Inflammatory macrophage (primary cell): ENCODE data around the gene KRTAP22-1.

Experiments
- DNase-seq, 2 donors: peaks; one replicate each; pipeline ENCODE4 v3.0.0-alpha.2; 2020 to 2022
- total RNA-seq, 18 experiments: gene quantifications; one replicate each; lab custom pipeline; 2026; ENCODE audit warnings: mixed read lengths in 6 of 18, inconsistent platforms in 2 of 18; lab: John Stamatoyannopoulos, UW

KRTAP22-1 gene
- total RNA-seq: 0 reads per million in 18 experiments

- no peak for DNase-seq
Observed at GRCh38 chr21:30600787-30601186, at the start of gene KRTAP22-1. Gene KRTAP22-1, plus strand, starts transcription at chr21:30601087.

DNA sequence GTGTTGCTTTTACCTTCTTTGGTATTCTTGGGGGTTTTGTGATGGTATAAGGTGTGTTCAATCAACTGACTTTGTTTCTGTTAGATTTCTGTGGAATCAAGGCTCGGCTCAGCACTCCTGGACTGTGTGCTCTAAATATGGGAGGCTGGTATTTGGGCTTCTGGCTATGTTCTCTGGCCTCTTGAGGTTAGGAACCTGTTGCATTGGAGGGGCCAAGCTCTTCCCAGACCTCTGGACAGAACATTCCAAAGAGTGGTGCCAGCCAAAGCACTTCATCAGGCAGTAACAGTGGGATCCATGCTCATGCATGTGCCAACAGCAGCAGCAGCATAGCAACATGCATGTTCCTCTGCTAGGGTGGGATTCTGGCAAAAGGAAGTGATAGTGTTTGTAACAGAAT is 48.1 kb upstream of the KRTAP22-1 start:
- DNase-seq: no peak

DNA sequence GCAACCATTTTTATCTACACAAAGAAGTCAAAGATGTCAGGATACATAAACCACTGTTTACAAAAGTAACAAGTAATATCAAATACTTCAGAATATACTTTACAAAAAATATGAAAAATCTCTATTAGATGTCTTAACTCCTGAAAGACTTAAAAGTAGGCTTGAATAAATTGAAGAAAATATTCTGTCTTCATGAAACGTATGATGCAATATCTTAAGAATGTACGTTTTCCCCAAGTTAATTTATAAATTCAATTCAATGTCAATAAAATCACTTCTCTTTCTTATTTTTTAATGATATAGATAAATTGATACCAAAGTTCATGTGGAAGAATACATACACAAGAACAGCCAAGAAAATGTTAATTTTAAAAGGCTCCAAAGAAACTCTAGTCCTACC is 45.8 kb upstream of the KRTAP22-1 start:
- no peak for DNase-seq

GRCh38 chr21:30561264-30561895 is 39.5 kb upstream of the KRTAP22-1 start, which contains the start of gene KRTAP19-7:
Gene KRTAP19-7, minus strand, starts transcription at chr21:30561314. Its CDS starts 25 bp downstream, at chr21:30561289.
- DNase-seq: no peak

DNA sequence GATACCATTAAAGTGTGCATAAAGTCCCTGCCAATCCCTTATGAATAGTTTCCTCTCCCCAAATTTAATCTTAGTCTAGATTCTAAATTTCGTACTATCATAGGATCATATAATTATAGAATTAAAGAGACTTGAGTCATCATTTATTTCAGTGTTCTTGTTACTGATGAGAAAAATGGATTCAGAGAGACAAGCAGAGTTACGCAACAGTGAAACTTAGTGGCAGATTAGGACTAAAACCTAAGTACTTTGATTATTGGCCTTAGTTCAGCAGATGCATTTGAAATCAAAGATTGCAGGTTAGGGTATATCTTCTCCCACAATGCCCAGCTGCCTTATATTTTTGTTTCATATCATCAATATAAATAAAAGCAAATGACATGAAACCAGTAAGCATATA is 38.9 kb upstream of the KRTAP22-1 start:
- no peak for DNase-seq

GRCh38 chr21:30563072-30563471 is 37.8 kb upstream of the KRTAP22-1 start:
- DNase-seq: no peak

GRCh38 chr21:30563630-30564029 is 37.3 kb upstream of the KRTAP22-1 start:
- no peak for DNase-seq

GRCh38 chr21:30567617-30568016 is 33.3 kb upstream of the KRTAP22-1 start:
- DNase-seq: no peak

- no peak for DNase-seq
Observed at GRCh38 chr21:30577766-30578165, 23.1 kb upstream of the KRTAP22-1 start.

GRCh38 chr21:30579346-30579745 is 21.5 kb upstream of the KRTAP22-1 start:
- DNase-seq: no peak

- DNase-seq: no peak
Observed at GRCh38 chr21:30580132-30580531, 20.8 kb upstream of the KRTAP22-1 start.

- DNase-seq: no peak
Observed at GRCh38 chr21:30582870-30583269, 18.0 kb upstream of the KRTAP22-1 start.

DNA sequence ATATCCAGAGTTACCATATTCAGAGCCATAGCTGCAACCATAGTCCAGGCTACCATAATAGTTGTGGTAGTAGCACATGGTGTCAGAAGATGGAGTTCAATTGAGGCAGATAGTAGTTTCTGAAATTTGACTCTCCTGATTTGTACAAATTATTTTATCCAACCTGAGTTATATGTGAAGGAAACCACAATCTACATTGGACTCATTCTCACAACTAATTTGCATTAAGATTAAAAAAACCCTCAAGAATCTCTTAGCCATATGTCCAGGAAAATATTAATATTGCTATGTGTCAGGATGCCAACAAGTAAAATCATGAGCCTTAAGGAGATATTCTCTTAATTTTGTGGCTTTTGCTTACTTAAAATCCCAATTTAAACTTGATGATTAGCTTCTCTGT is 10.6 kb upstream of the KRTAP22-1 start, which contains the start of gene KRTAP22-2:
Gene KRTAP22-2, minus strand, starts transcription at position 101 of the 400 bp plus-strand sequence.
- DNase-seq: no peak

DNA sequence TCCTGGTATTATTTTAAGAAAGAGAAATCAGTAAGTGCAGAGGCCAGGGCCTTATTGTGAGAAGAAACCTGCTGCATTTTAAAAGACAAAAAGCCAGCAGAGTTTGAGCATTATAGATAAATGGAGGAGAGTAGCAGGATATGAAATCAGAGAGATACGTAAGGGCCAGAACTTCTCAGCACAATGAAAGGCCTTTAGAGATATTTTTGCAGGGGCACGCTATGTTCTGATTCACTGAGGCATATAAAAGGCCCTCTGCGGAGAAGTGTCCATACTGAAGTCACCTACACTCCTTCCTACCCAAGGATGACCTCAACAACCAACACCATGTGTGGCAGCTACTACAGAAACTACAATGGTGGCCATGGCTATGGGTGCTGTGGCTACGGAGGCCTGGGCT is 8.7 kb upstream of the KRTAP22-1 start, which contains the start of gene KRTAP6-3:
Gene KRTAP6-3, plus strand, starts transcription at position 301 of the 400 bp plus-strand sequence. Its CDS starts 6 bp downstream, at position 307.
- no peak for DNase-seq

DNA sequence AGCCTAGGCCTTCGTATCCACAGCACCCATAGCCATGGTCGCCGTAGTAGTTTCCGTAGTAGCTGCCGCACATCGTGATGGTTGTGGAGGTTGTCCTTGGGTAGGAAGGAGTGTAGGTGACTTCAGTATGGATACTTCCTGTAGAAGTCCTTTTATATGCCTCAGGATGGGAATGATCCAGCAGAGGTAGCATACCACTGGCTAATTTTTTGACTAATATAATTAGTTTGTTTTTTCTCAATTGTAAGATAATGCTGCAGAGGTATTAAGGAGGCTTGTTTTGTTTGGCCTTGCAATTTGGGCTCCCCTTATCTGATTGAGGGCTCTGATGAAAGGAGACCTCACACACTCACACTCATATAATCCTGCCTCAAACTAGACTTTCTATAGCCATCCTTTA is 2.1 kb upstream of the KRTAP22-1 start, which contains the start of gene KRTAP6-2:
Gene KRTAP6-2, minus strand, starts transcription at position 101 of the 400 bp plus-strand sequence. Its CDS starts 28 bp downstream, at position 73.
- no peak for DNase-seq

GRCh38 chr21:30605968-30606367 is 5.1 kb downstream of the KRTAP22-1 start:
- no peak for DNase-seq

DNA sequence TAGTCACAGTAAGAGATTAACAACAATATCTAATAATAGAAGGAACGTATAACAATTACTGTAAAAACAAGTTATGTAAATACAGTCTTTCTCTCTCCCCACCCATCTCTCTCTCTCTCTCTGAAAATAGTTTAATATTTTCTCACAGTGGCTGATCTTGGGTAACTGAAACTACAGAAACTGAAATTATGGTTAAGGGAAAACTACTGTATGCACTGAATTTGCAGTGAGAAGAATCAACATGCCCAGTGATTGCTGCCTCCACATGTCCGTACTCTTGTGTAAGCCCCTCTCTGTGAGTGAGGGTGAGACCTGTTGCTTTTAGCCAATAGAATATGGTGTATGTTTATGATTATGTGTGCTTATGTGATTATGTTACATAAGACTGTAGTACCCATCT is 11.2 kb downstream of the KRTAP22-1 start:
- DNase-seq: no peak

DNA sequence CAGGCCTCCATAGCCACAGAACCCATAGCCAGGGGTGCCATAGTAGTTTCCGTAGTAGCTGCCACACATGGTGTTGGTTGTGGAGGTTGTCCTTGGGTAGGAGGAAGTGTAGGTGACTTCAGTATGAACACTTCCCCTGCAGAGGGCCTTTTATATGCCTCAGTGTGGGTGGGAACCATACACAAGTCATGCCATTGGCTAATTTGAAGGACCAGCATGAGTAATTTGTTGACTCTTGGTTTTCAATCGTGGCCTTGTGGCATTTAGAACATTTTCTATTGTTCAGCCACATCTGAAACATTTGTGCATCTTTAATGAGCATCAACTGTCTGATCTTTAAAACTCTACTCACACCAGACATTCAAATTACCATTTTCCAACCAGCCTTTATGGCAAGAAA is 12.9 kb downstream of the KRTAP22-1 start, which contains the start of gene KRTAP6-1:
Gene KRTAP6-1, minus strand, starts transcription at position 95 of the 400 bp plus-strand sequence. Its CDS starts 26 bp downstream, at position 69.
- no peak for DNase-seq

DNA sequence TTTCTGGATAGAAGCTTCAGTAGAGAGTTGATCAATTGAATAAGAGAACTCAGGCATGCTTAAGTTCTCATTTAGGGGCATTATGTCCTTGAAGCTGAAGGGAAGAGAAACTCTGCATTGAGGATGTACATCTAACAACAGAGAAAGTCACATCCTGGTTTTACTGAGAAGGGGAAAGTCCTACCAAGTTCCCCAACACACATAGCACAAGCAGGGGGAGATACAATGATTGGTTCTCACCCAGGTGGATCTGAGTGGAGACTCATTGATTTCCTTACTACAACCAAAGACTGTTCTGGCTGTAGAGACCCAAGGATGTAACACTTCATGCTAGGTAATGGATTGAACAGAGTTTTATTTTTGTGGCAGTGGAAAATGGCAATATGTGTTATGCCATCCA is 14.3 kb downstream of the KRTAP22-1 start:
- no peak for DNase-seq

DNA sequence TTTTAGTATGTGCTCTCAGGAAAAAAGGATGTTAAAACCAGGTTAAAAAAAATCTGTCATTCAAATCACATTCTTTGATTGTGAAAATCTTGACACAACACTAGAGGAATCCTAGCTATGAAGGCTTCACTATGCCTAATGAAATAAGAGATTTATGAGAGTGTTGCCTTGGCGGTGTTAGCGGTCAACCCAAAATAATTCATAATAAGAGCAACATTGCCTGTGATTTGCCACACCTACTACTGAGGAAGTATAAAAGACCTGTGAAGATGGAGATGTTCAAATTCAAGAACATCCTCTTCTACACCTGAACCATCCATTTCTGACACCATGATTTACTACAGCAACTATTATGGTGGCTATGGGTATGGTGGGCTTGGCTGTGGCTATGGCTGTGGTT is 15.2 kb downstream of the KRTAP22-1 start, which contains the start of gene KRTAP20-1:
Gene KRTAP20-1, plus strand, starts transcription at position 301 of the 400 bp plus-strand sequence. Its CDS starts 30 bp downstream, at position 331.
- DNase-seq: no peak

- DNase-seq: no peak
Observed at GRCh38 chr21:30620080-30620479, 19.2 kb downstream of the KRTAP22-1 start.

- no peak for DNase-seq
Observed at GRCh38 chr21:30620522-30620921, 19.6 kb downstream of the KRTAP22-1 start, which contains the start of gene KRTAP20-4. Gene KRTAP20-4, plus strand, starts transcription at chr21:30620627.

- no peak for DNase-seq
Observed at GRCh38 chr21:30623362-30623761, 22.5 kb downstream of the KRTAP22-1 start.
